ENCODE data around the gene ZNF750. TPM values are rescaled to one million over a fixed set of nuclear protein-coding genes. Genes with fewer than 3 reads are reported as not detected.

The ZNF750 gene
- total and polyA plus RNA-seq, 2 donors (not counting 3 experiments of a cell fraction or from before 2014, with no cell fraction given): 0.15 to 0.80 TPM

DNA sequence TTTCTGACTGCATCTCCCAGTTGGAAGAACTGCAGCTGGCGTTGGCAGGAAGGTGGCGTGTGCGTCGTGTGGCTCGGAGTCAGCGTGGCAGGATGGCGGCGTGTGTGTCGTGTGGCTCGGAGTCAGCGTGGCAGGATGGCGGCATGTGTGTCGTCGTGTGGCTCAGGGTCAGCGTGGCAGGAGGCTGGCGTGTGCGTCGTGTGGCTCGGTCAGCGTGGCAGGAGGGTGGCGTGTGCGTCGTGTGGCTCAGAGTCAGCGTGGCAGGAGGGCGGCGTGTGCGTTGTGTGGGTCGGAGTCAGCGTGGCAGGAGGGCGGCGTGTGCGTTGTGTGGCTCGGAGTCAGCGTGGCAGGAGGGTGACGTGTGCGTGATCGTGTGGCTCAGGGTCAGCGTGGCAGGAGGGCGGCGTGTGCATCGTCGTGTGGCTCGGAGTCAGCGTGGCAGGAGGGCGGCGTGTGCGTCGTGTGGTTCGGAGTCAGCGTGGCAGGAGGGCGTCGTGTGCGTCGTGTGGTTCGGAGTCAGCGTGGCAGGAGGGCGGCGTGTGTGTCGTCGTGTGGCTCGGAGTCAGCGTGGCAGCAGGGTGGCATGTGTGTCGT, 38.3 kb downstream of the ZNF750 start:
- H3K79me2 ChIP-seq (ENCODE audit: control insufficient read depth, insufficient read depth, low read length): no peaks in the 10 kb centered on the region
- intact Hi-C loops (cut with micrococcal nuclease): no loop called here
- H3K4me3 ChIP-seq (replicated peaks in 1 of 3; ENCODE audit: insufficient read depth in 1 of 3, low read depth in 1 of 3, low read length in 3 of 3): no peak overlapping the region
- H3K4me2 ChIP-seq (ENCODE audit: insufficient read depth, low read length): no peak overlapping the region
- no peaks in the 10 kb centered on the region for H3K9me3 ChIP-seq (replicated peaks; ENCODE audit: control insufficient read depth, insufficient read depth, low read length)
- no peaks in the 10 kb centered on the region for H3K9me1 ChIP-seq (replicated peaks; ENCODE audit: control insufficient read depth, extremely low read depth, insufficient read depth, low read length)
- FAIRE-seq (no peak), DNase-seq (ENCODE audit: low read depth, low spot score) (no peak)
- H3K27me3 ChIP-seq (ENCODE audit: control insufficient read depth in 2 of 2, insufficient read depth in 2 of 2, low read length in 2 of 2): no peaks in the 10 kb centered on the region
- no peak overlapping the region for H2AFZ ChIP-seq (ENCODE audit: low read depth, low read length)
- no peaks in the 10 kb centered on the region for H4K20me1 ChIP-seq (replicated peaks; ENCODE audit: control insufficient read depth, extremely low read depth, insufficient read depth, low read length)
- TF ChIP-seq EZH2 (IDR thresholded peaks at IDR 0.05; ENCODE audit: borderline replicate concordance, low read depth, low read length, severe bottlenecking): no peak
- TF ChIP-seq GATA2 (IDR thresholded peaks at IDR 0.05; ENCODE audit: insufficient read depth, insufficient read length, low read depth, low read length): no peak
- TF ChIP-seq MYC (IDR thresholded peaks at IDR 0.05; ENCODE audit: low read depth, low read length): no peak
- TF ChIP-seq JUN (IDR thresholded peaks at IDR 0.05; ENCODE audit: borderline replicate concordance, insufficient read depth, insufficient read length, low read depth): no peak
- TF ChIP-seq, protein P1, sequence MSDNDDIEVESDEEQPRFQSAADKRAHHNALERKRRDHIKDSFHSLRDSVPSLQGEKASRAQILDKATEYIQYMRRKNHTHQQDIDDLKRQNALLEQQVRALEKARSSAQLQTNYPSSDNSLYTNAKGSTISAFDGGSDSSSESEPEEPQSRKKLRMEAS (IDR thresholded peaks at IDR 0.05; ENCODE audit: insufficient read depth, insufficient read length): no peak
- TF ChIP-seq FOS (IDR thresholded peaks at IDR 0.05; ENCODE audit: borderline replicate concordance, insufficient read depth, low read length): no peak
- TF ChIP-seq POLR2A (IDR thresholded peaks at IDR 0.05; ENCODE audit: low read depth, low read length): no peak
- TF ChIP-seq, protein P2, sequence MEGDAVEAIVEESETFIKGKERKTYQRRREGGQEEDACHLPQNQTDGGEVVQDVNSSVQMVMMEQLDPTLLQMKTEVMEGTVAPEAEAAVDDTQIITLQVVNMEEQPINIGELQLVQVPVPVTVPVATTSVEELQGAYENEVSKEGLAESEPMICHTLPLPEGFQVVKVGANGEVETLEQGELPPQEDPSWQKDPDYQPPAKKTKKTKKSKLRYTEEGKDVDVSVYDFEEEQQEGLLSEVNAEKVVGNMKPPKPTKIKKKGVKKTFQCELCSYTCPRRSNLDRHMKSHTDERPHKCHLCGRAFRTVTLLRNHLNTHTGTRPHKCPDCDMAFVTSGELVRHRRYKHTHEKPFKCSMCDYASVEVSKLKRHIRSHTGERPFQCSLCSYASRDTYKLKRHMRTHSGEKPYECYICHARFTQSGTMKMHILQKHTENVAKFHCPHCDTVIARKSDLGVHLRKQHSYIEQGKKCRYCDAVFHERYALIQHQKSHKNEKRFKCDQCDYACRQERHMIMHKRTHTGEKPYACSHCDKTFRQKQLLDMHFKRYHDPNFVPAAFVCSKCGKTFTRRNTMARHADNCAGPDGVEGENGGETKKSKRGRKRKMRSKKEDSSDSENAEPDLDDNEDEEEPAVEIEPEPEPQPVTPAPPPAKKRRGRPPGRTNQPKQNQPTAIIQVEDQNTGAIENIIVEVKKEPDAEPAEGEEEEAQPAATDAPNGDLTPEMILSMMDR (IDR thresholded peaks at IDR 0.05; ENCODE audit: extremely low read depth in 1 of 2, insufficient read depth in 1 of 2, low read depth in 1 of 2, low read length in 2 of 2): no peak
- TF ChIP-seq POLR2AphosphoS5 (IDR thresholded peaks at IDR 0.05; ENCODE audit: insufficient read depth, low read depth, low read length): no peak
- ChIA-PET CTCF (no interaction called here), POLR2A (no interaction called here)
- H3K9ac ChIP-seq (replicated peaks; ENCODE audit: extremely low read depth, insufficient read depth, low read length): no peak overlapping the region
- dilution Hi-C loops (cut with MboI; ENCODE audit: extremely low pct_ligation_motif_present, low sequenced_read_pairs): no loop called here
- peaks cover 0 to 2% of the 10 kb centered on the region in 2 experiments for H3K36me3 ChIP-seq (ENCODE audit: control insufficient read depth in 2 of 2, extremely low read depth in 1 of 2, insufficient read depth in 2 of 2, low read length in 2 of 2)
- BruUV-seq (replicated peaks): no TSS peak
- H3K4me1 ChIP-seq (ENCODE audit: control insufficient read depth, extremely low read depth, insufficient read depth, low read length): no peaks in the 10 kb centered on the region
- no peak overlapping the region for H3K27ac ChIP-seq (ENCODE audit: insufficient read depth, low read depth, low read length)
